HL-60 (cell line): ENCODE data around the gene PPIE.

Experiments
- DNase-seq, 2 experiments: peaks; one replicate each; pipeline ENCODE4 v3.0.0-alpha.2; 2010 to 2020; ENCODE audit warnings: low read depth in 1 of 2, low spot score in 1 of 2
- H3K27ac ChIP-seq: fragments of 250-450 bp; sonication (Bioruptor Pico); replicated peaks from 2 replicates; pipeline ENCODE4 v1.5.1; 2020; ENCODE audit warnings: mild to moderate bottlenecking, moderate library complexity
- H3K27me3 ChIP-seq: fragments of 250-450 bp; sonication (Bioruptor Pico); 2 replicates; pipeline ENCODE4 v1.5.1; 2021; ENCODE audit warnings: mild to moderate bottlenecking, moderate library complexity; ENCODE audit not compliant: insufficient read depth, poor library complexity, severe bottlenecking
- H3K4me3 ChIP-seq: replicated peaks from 2 replicates; pipeline ENCODE4 v1.5.1; 2011; ENCODE audit warnings: mild to moderate bottlenecking, control low read depth, low read length; ENCODE audit not compliant: insufficient read depth
- CTCF ChIP-seq: IDR thresholded peaks from one replicate; pipeline ENCODE4 v1.5.1; 2011; ENCODE audit warnings: low read length, control low read depth, inconsistent platforms; ENCODE audit not compliant: insufficient read depth
- GABPA ChIP-seq: IDR thresholded peaks from 2 replicates; pipeline ENCODE4 v1.6.1; 2012; ENCODE audit warnings: low read depth
- POLR2AphosphoS5 ChIP-seq: IDR thresholded peaks from 2 replicates; pipeline ENCODE4 v1.6.1; 2012; ENCODE audit warnings: low read depth
- REST ChIP-seq: IDR thresholded peaks from 2 replicates; pipeline ENCODE4 v1.6.1; 2012; ENCODE audit warnings: low read depth; ENCODE audit not compliant: insufficient replicate concordance
- SPI1 ChIP-seq: IDR thresholded peaks from 2 replicates; pipeline ENCODE4 v1.6.1; 2012; ENCODE audit warnings: low read depth, mild to moderate bottlenecking, borderline replicate concordance

Gene PPIE

DNA sequence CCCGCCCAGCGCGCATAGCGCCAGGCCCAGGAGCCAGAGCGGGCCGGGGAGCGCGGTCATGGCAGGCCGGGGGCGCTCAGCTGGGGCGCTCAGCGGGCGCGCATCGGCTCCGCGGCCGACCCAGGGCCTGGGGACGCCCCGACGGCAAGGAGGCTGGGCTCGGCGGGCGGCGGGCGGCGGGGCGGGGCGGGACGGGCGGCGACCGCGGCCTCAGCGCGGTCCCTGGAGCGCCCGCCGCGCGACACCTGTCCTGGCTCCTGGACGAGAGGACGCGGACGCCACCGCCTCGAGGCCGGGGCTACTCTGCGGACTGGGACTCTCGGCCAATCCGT, 49.7 kb downstream of the PPIE start:
- H3K27ac ChIP-seq, result no peak overlapping the region
- no peak for DNase-seq
- H3K4me3 ChIP-seq, result peak overlapping the region; percentile 66
- no peak for TF ChIP-seq CTCF
- no peak for TF ChIP-seq REST
- TF ChIP-seq SPI1, result no peak
- TF ChIP-seq GABPA, result no peak
- no peak for TF ChIP-seq POLR2AphosphoS5
- H3K27me3 ChIP-seq, result peaks cover 7% of the 10 kb centered on the region

DNA sequence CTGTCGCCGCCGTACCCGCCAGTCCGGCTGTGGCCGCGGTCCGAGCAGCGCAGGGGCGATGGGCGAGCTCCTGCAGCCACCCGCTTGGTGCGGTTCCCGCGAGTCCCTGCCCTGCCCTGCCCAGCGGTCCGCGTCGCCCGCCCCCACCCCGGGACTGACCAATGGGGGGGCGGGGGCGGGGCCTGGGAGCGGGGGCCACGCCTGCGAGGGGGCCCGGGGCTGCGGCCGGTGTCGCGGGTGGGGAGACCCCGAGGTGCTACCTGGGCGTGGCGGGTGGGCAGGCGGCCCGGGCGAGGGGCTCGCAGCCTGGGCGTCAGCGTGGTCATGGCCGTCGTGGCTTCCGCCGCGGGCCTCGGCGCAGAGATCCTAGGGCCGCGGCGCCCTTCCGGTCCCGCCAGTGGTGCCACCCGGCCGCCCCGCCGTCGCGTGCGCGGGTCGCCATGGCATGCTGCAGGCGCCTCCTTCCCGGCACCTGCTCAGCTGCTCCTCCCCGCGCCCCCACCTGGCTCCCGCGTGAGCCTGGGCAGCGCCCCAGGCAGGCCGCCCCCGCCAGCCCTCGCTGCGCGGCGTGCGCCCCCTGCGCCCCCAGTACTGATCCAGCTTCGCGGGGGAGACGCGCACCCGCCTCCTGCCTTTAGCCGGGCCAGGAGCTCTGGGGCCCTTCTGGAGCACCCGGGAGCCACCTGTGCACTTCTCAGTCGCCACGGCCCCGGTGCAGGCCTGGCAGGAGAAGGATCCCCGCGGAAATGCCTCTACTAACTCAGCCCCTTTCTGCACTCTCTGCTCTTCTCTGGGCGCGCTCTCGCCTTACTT, 50.3 kb downstream of the PPIE start, which contains the start of gene BMP8B:
BMP8B (minus strand) TSS at position 108 of the 813 bp plus-strand sequence. CDS start 380 bp downstream, outside the sequence.
- peak within 1 kb of the TSS; percentile 66 for H3K4me3 ChIP-seq
- TF ChIP-seq REST (no peak), GABPA (0 out of 2 replicates have a peak, but pooled peaks have one; percentile 44)
- no peak within 1 kb of the TSS for H3K27ac ChIP-seq
- peaks cover 7% of the 10 kb centered on the region for H3K27me3 ChIP-seq
- DNase-seq, result peak in 1 of 2 experiments; percentile 69

GRCh38 chr1:39789571-39790110, 51.0 kb downstream of the PPIE start:
- no peak for DNase-seq
- Histone ChIP-seq H3K27me3 (peaks cover 7% of the 10 kb centered on the region), H3K27ac (no peak overlapping the region), H3K4me3 (peak overlapping the region; percentile 66)
- no peak for TF ChIP-seq GABPA
- no peak for TF ChIP-seq CTCF
- no peak for TF ChIP-seq REST
- TF ChIP-seq POLR2AphosphoS5, result no peak
- no peak for TF ChIP-seq SPI1
